OCI-LY3 (cell line): ENCODE results near the gene TSHR.

Experiments
- H2AFZ ChIP-seq: fragments of 200-600, 300-600 bp; shearing (Covaris generic); 2 replicates; pipeline ENCODE4 v1.6.0; 2014; ENCODE audit warnings: antibody characterized with exemption, low read depth, low read length
- H3K27ac ChIP-seq: fragments of 200-600, 300-600 bp; sonication (generic); 2 replicates; pipeline ENCODE4 v1.5.1; 2014; ENCODE audit warnings: mild to moderate bottlenecking, low read length, moderate library complexity, mixed read lengths
- H3K27me3 ChIP-seq: fragments of 200-600, 300-600 bp; sonication (generic); 2 replicates; pipeline ENCODE4 v1.6.1; 2014; ENCODE audit warnings: low read depth, low read length, mixed read lengths
- H3K36me3 ChIP-seq: fragments of 200-600, 300-600 bp; sonication (generic); replicated peaks from 2 replicates; pipeline ENCODE3; 2014; ENCODE audit warnings: low read depth, low read length, mixed read lengths
- H3K4me1 ChIP-seq: fragments of 300-600, 200-600 bp; sonication (generic); 2 replicates; pipeline ENCODE4 v1.6.1; 2014; ENCODE audit warnings: low read length, mixed read lengths
- H3K4me2 ChIP-seq: fragments of 200-600, 300-600 bp; sonication (generic); 2 replicates; pipeline ENCODE4 v1.6.1; 2014; ENCODE audit warnings: low read length, mixed read lengths
- H3K4me3 ChIP-seq: fragments of 300-600, 200-600 bp; sonication (generic); 2 replicates; pipeline ENCODE4 v1.5.1; 2014; ENCODE audit warnings: antibody characterized with exemption, mild to moderate bottlenecking, low read length, moderate library complexity
- H3K79me2 ChIP-seq: fragments of 300-600, 200-600 bp; shearing (Covaris generic); 2 replicates; pipeline ENCODE4 v1.6.1; 2014; ENCODE audit warnings: mild to moderate bottlenecking, low read length, mixed read lengths
- H3K9ac ChIP-seq: fragments of 300-600, 200-600 bp; shearing (Covaris generic); 2 replicates; pipeline ENCODE4 v1.6.0; 2014; ENCODE audit warnings: mild to moderate bottlenecking, low read length, moderate library complexity
- H3K9me3 ChIP-seq: fragments of 200-600, 300-600 bp; shearing (Covaris generic); 2 replicates; pipeline ENCODE4 v1.6.1; 2014; ENCODE audit warnings: low read length, mixed read lengths; ENCODE audit not compliant: insufficient read depth
- H4K20me1 ChIP-seq: fragments of 200-600, 300-600 bp; sonication (generic); 2 replicates; pipeline ENCODE4 v1.6.1; 2016; ENCODE audit warnings: low read length, mixed read lengths; ENCODE audit not compliant: insufficient read depth
- CTCF ChIP-seq: fragments of 200-600, 300-600 bp; sonication (generic); IDR thresholded peaks from 2 replicates; pipeline ENCODE4 v1.5.1; 2014; ENCODE audit warnings: antibody characterized with exemption, low read length, low read depth
- EZH2phosphoT487 ChIP-seq: fragments of 200-600 bp; shearing (Covaris generic); IDR thresholded peaks from 2 replicates; pipeline ENCODE4 v1.6.1; 2018; ENCODE audit warnings: antibody characterized with exemption, mixed run types, low read depth

Gene TSHR

GRCh38 chr14:81062816-81063215 is 107.4 kb downstream of the TSHR start:
- TF ChIP-seq EZH2phosphoT487 = no peak
- TF ChIP-seq CTCF = peak; percentile 82

GRCh38 chr14:81066672-81067071 is 111.3 kb downstream of the TSHR start:
- H2AFZ ChIP-seq = no peak overlapping the region
- no peak for TF ChIP-seq EZH2phosphoT487
- H3K4me1 ChIP-seq = peaks cover 6% of the 10 kb centered on the region; the same call in 1 of the 2 replicates
- H3K9me3 ChIP-seq = peaks cover 9% of the 10 kb centered on the region; the same call in 1 of the 2 replicates
- H3K4me3 ChIP-seq = no peak overlapping the region
- H3K79me2 ChIP-seq = no peaks in the 10 kb centered on the region
- no peak overlapping the region for H3K27ac ChIP-seq
- no peaks in the 10 kb centered on the region for H3K36me3 ChIP-seq
- H3K9ac ChIP-seq = no peak overlapping the region
- no peaks in the 10 kb centered on the region for H4K20me1 ChIP-seq
- H3K4me2 ChIP-seq = no peak overlapping the region
- no peaks in the 10 kb centered on the region for H3K27me3 ChIP-seq

More at GRCh38 chr14:81062816-81063215, 107.4 kb downstream of the TSHR start:
- peak overlapping the region; percentile 62 for H3K4me2 ChIP-seq
- H3K4me1 ChIP-seq = peaks cover 6% of the 10 kb centered on the region; the same call in 1 of the 2 replicates
- H3K27me3 ChIP-seq = no peaks in the 10 kb centered on the region
- peak overlapping the region; percentile 50 for H2AFZ ChIP-seq
- no peak overlapping the region for H3K27ac ChIP-seq
- no peaks in the 10 kb centered on the region for H3K9me3 ChIP-seq
- H4K20me1 ChIP-seq = no peaks in the 10 kb centered on the region
- peak overlapping the region; percentile 30 for H3K9ac ChIP-seq
- no peaks in the 10 kb centered on the region for H3K36me3 ChIP-seq
- H3K4me3 ChIP-seq = peak overlapping the region; percentile 52
- H3K79me2 ChIP-seq = no peaks in the 10 kb centered on the region

GRCh38 chr14:81067156-81067555 is 111.7 kb downstream of the TSHR start:
- Histone ChIP-seq H3K4me2 (no peak overlapping the region), H4K20me1 (no peaks in the 10 kb centered on the region), H3K4me3 (no peak overlapping the region), H3K27ac (no peak overlapping the region), H3K9me3 (peaks cover 9% of the 10 kb centered on the region; the same call in 1 of the 2 replicates), H3K4me1 (peaks cover 6% of the 10 kb centered on the region; the same call in 1 of the 2 replicates), H3K79me2 (no peaks in the 10 kb centered on the region), H3K9ac (no peak overlapping the region), H3K27me3 (no peaks in the 10 kb centered on the region), H2AFZ (no peak overlapping the region), H3K36me3 (no peaks in the 10 kb centered on the region)
- TF ChIP-seq CTCF = no peak
- TF ChIP-seq EZH2phosphoT487 = no peak

GRCh38 chr14:81068176-81068782 is 112.9 kb downstream of the TSHR start:
- no peak overlapping the region for H3K9ac ChIP-seq
- no peaks in the 10 kb centered on the region for H3K27me3 ChIP-seq
- H3K4me3 ChIP-seq = no peak overlapping the region
- no peaks in the 10 kb centered on the region for H3K4me1 ChIP-seq
- H2AFZ ChIP-seq = no peak overlapping the region
- H3K27ac ChIP-seq = no peak overlapping the region
- no peaks in the 10 kb centered on the region for H3K36me3 ChIP-seq
- H4K20me1 ChIP-seq = no peaks in the 10 kb centered on the region
- H3K4me2 ChIP-seq = no peak overlapping the region
- no peaks in the 10 kb centered on the region for H3K79me2 ChIP-seq
- TF ChIP-seq CTCF = no peak
- no peak for TF ChIP-seq EZH2phosphoT487
- peaks cover 9% of the 10 kb centered on the region; the same call in 1 of the 2 replicates for H3K9me3 ChIP-seq
